Progenitor cell of endocrine pancreas (in vitro differentiated cells): ENCODE measurements around the gene CCDC157. TPM values are rescaled to one million over a fixed set of nuclear protein-coding genes. Genes with fewer than 3 reads are reported as not detected.

Experiments used
- DNase-seq: peaks from one replicate; pipeline ENCODE4 v3.0.0; 2021; ENCODE audit warnings: low spot score; ENCODE audit not compliant: unreplicated experiment
- H3K27ac Mint-ChIP-seq: 2 replicates; pipeline ENCODE4 v1.8.0; 2021; ENCODE audit warnings: mild to moderate bottlenecking, moderate library complexity, mixed read lengths
- H3K27me3 Mint-ChIP-seq: 2 replicates; pipeline ENCODE4 v1.8.0; 2021; ENCODE audit warnings: mixed read lengths
- H3K36me3 Mint-ChIP-seq: 2 replicates; pipeline ENCODE4 v1.8.0; 2022; ENCODE audit warnings: mixed read lengths; ENCODE audit not compliant: insufficient read depth
- H3K4me1 Mint-ChIP-seq: 2 replicates; pipeline ENCODE4 v1.8.0; 2021; ENCODE audit warnings: low read depth, mixed read lengths
- H3K4me3 Mint-ChIP-seq: 2 replicates; pipeline ENCODE4 v1.8.0; 2021; ENCODE audit warnings: low read depth, mild to moderate bottlenecking, moderate library complexity, mixed read lengths
- H3K9me3 Mint-ChIP-seq: 2 replicates; pipeline ENCODE4 v1.8.0; 2021; ENCODE audit warnings: low read depth, mixed read lengths
- CTCF ChIP-seq: fragments of 200-600 bp; sonication (generic); IDR thresholded peaks from one replicate; pipeline ENCODE4 v1.5.0; 2021; ENCODE audit warnings: antibody characterized with exemption, mild to moderate bottlenecking; ENCODE audit not compliant: unreplicated experiment
- total RNA-seq: library from RNA; stranded (reverse); gene quantifications from 2 replicates; pipeline ENCODE4 v1.2.1, GENCODE V29; 2021

The CCDC157 gene
- total RNA-seq, 1 donor from 2014 or later, result 13.5 TPM

DNA sequence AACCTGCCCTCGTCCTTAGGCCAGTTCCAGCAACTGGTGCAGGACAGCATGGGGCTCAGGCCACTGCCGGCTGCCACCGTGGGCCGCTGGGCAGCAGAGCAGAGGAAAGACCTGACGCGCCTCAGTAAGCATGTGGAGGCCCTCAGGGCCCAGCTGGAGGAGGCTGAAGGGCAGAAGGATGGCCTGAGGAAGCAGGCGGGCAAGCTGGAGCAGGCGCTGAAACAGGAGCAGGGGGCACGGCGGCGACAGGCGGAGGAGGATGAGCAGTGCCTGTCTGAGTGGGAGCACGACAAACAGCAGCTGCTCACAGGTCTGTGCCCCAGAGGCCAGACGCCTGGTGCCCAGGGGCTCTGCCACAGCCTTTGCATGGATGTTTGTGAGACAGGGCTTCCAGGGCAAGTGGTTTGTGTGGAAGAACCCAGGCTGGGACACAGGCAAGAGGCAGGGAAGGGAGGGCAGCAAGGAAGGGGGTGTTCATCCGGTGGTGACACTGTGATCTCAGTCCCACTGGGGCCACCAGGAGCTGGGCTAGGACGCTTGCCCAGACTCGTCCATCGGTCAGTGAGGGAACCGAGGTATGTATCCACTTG is 13.9 kb downstream of the CCDC157 start:
- no peaks in the 10 kb centered on the region for H3K9me3 Mint-ChIP-seq
- H3K4me1 Mint-ChIP-seq, result no peaks in the 10 kb centered on the region
- peaks cover 5% of the 10 kb centered on the region for H3K36me3 Mint-ChIP-seq
- H3K4me3 Mint-ChIP-seq, result no peak overlapping the region
- no peak for DNase-seq
- no peak for TF ChIP-seq CTCF
- H3K27me3 Mint-ChIP-seq, result no peaks in the 10 kb centered on the region
- no peak overlapping the region for H3K27ac Mint-ChIP-seq

DNA sequence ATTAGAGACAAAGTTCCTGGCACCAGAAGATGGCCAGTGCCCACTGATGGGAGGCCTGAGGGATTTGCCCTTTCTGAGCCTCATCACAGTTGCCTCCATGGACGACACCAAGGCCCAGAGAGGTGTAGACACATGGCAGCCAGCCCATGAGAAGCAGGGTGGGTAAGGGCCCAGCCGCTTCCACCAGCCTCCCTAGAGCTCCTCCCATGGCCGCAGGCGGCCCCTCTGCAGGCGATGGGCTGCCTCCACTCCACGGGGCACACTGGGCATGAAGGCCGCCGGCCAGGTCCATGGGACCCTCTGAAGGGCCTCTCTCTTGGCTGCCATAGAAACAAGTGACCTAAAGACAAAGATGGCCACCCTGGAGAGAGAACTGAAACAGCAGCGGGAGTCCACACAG is 14.5 kb downstream of the CCDC157 start:
- no peaks in the 10 kb centered on the region for H3K4me1 Mint-ChIP-seq
- no peak overlapping the region for H3K27ac Mint-ChIP-seq
- DNase-seq, result no peak
- H3K27me3 Mint-ChIP-seq, result no peaks in the 10 kb centered on the region
- H3K9me3 Mint-ChIP-seq, result no peaks in the 10 kb centered on the region
- H3K4me3 Mint-ChIP-seq, result no peak overlapping the region
- no peak for TF ChIP-seq CTCF
- H3K36me3 Mint-ChIP-seq, result peaks cover 4% of the 10 kb centered on the region

DNA sequence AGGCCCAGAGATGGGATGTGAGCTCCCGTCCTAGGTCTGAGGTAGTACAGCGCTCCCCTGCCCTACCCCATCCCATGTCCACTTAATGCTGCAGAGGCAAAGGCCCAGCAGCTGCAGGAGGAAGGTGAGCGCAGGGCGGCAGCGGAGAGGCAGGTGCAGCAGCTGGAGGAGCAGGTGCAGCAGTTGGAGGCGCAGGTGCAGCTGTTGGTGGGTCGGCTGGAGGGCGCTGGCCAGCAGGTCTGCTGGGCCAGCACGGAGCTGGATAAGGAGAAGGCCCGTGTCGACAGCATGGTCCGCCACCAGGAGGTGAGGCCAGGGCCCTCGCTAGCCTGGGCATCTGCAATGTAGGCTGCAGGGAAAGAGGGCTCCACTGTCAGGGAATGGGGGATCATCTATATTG is 15.2 kb downstream of the CCDC157 start:
- H3K27ac Mint-ChIP-seq, result no peak overlapping the region
- peaks cover 2% of the 10 kb centered on the region for H3K36me3 Mint-ChIP-seq
- H3K27me3 Mint-ChIP-seq, result no peaks in the 10 kb centered on the region
- H3K4me3 Mint-ChIP-seq, result no peak overlapping the region
- no peaks in the 10 kb centered on the region for H3K9me3 Mint-ChIP-seq
- H3K4me1 Mint-ChIP-seq, result no peaks in the 10 kb centered on the region
- DNase-seq, result no peak
- TF ChIP-seq CTCF, result no peak

- no peak overlapping the region for H3K27ac Mint-ChIP-seq
- DNase-seq, result no peak
- no peaks in the 10 kb centered on the region for H3K9me3 Mint-ChIP-seq
- H3K4me1 Mint-ChIP-seq, result no peaks in the 10 kb centered on the region
- no peak for TF ChIP-seq CTCF
- no peak overlapping the region for H3K4me3 Mint-ChIP-seq
- peaks cover 2% of the 10 kb centered on the region for H3K36me3 Mint-ChIP-seq
- no peaks in the 10 kb centered on the region for H3K27me3 Mint-ChIP-seq
These were observed 16.1 kb downstream of the CCDC157 start for GRCh38 chr22:30372915-30373314.

GRCh38 chr22:30373331-30374325 is 16.8 kb downstream of the CCDC157 start:
- Mint-ChIP-seq H3K27ac (no peak overlapping the region), H3K4me1 (no peaks in the 10 kb centered on the region), H3K27me3 (no peaks in the 10 kb centered on the region), H3K9me3 (no peaks in the 10 kb centered on the region), H3K36me3 (peaks cover 3% of the 10 kb centered on the region), H3K4me3 (no peak overlapping the region)
- DNase-seq, result no peak
- no peak for TF ChIP-seq CTCF
